Smooth muscle cell (in vitro differentiated cells): ENCODE measurements around the gene FH. TPM values are rescaled to one million over a fixed set of nuclear protein-coding genes. Genes with fewer than 3 reads are reported as not detected.

ENCODE experiments used
- DNase-seq: peaks from one replicate; lab custom pipeline; 2025; ENCODE audit not compliant: unreplicated experiment; lab: John Stamatoyannopoulos, UW
- H2AFZ ChIP-seq: fragments of 200-600 bp; sonication (generic); 2 replicates; pipeline ENCODE4 v1.6.0; 2016; ENCODE audit warnings: antibody characterized with exemption, low read depth, mild to moderate bottlenecking
- H3F3A ChIP-seq: fragments of 200-600 bp; sonication (generic); 2 replicates; pipeline ENCODE4 v1.6.0; 2017; ENCODE audit warnings: antibody characterized with exemption, low read depth
- H3K27ac ChIP-seq: fragments of 200-600 bp; sonication (generic); 2 replicates; pipeline ENCODE4 v1.5.1; 2016; ENCODE audit warnings: low read depth, mild to moderate bottlenecking
- H3K27me3 ChIP-seq: fragments of 200-600 bp; sonication (generic); 2 replicates; pipeline ENCODE4 v1.6.1; 2016; ENCODE audit warnings: low read depth, mild to moderate bottlenecking
- H3K36me3 ChIP-seq: fragments of 200-600 bp; sonication (generic); 2 replicates; pipeline ENCODE4 v1.5.1; 2016; ENCODE audit warnings: low read depth
- H3K4me1 ChIP-seq: fragments of 200-600 bp; sonication (generic); 2 replicates; pipeline ENCODE4 v1.5.1; 2016; ENCODE audit warnings: low read depth
- H3K4me2 ChIP-seq: fragments of 200-600 bp; sonication (generic); 2 replicates; pipeline ENCODE4 v1.6.0; 2016; ENCODE audit warnings: mild to moderate bottlenecking
- H3K4me3 ChIP-seq: fragments of 200-600 bp; sonication (generic); 2 replicates; pipeline ENCODE4 v1.5.1; 2016; ENCODE audit warnings: mild to moderate bottlenecking
- H3K79me2 ChIP-seq: fragments of 200-600 bp; sonication (generic); 2 replicates; pipeline ENCODE4 v1.6.0; 2016; ENCODE audit warnings: low read depth, mild to moderate bottlenecking
- H3K9ac ChIP-seq: fragments of 200-600 bp; sonication (generic); 2 replicates; pipeline ENCODE4 v1.6.0; 2016; ENCODE audit warnings: low read depth
- H3K9me3 ChIP-seq: fragments of 200-600 bp; sonication (generic); replicated peaks from 2 replicates; pipeline ENCODE4 v1.5.1; 2016; ENCODE audit warnings: low read depth
- H4K20me1 ChIP-seq: fragments of 200-600 bp; sonication (generic); 2 replicates; pipeline ENCODE4 v1.6.0; 2016; ENCODE audit warnings: low read depth
- CTCF ChIP-seq: fragments of 200-600 bp; sonication (generic); IDR thresholded peaks from 2 replicates; pipeline ENCODE4 v1.5.1; 2017; ENCODE audit warnings: borderline replicate concordance, mild to moderate bottlenecking, antibody characterized with exemption; ENCODE audit not compliant: insufficient read depth, poor library complexity, severe bottlenecking
- WGBS: methylation state at CpG from one replicate; pipeline ENCODE4 v1.1.7; 2016; ENCODE audit warnings: low lambda C conversion rate; 5-methylcytosine and 5-hydroxymethylcytosine counted together
- polyA plus RNA-seq: library from polyadenylated mRNA; unstranded; fragments of >200 nt; fragmentation: Nextera tagmentation; extraction: Ambion mirVana; gene quantifications from 2 replicates; pipeline ENCODE4 v1.2.1, GENCODE V29; 2016
- total RNA-seq: library from RNA; depleted of rRNA; stranded (reverse); fragments of >200 nt; gene quantifications from 2 replicates; pipeline ENCODE4 v1.2.3, GENCODE V29; 2014

Gene FH
- total and polyA plus RNA-seq, 2 experiments from 2014 or later: 53.1 to 57.7 TPM

- Histone ChIP-seq H3K4me1 (no peaks in the 10 kb centered on the region), H2AFZ (no peak overlapping the region), H3K9ac (no peak overlapping the region), H3K4me3 (no peak overlapping the region), H3F3A (no peaks in the 10 kb centered on the region), H3K79me2 (no peaks in the 10 kb centered on the region), H3K27ac (no peak overlapping the region), H3K27me3 (no peaks in the 10 kb centered on the region), H3K9me3 (no peaks in the 10 kb centered on the region), H4K20me1 (no peaks in the 10 kb centered on the region), H3K36me3 (no peaks in the 10 kb centered on the region), H3K4me2 (no peak overlapping the region)
- no peak for DNase-seq
- WGBS: 90% methylated on average over 1 of the region's 1 CpG
- TF ChIP-seq CTCF: no peak
Observed at GRCh38 chr1:241456743-241457142, 62.8 kb downstream of the FH start.

- Histone ChIP-seq H3K36me3 (no peaks in the 10 kb centered on the region), H3K27me3 (no peaks in the 10 kb centered on the region), H3K4me1 (no peaks in the 10 kb centered on the region)
Observed at GRCh38 chr1:241453732-241454131, 65.8 kb downstream of the FH start.

GRCh38 chr1:241451956-241452355, 67.6 kb downstream of the FH start:
- H2AFZ ChIP-seq: no peak overlapping the region
- no peaks in the 10 kb centered on the region for H3K79me2 ChIP-seq
- no peak overlapping the region for H3K4me2 ChIP-seq
- H3K4me1 ChIP-seq: no peaks in the 10 kb centered on the region
- no peak overlapping the region for H3K4me3 ChIP-seq
- no peaks in the 10 kb centered on the region for H3K9me3 ChIP-seq
- H3K27ac ChIP-seq: no peak overlapping the region
- no peaks in the 10 kb centered on the region for H3F3A ChIP-seq
- no peaks in the 10 kb centered on the region for H4K20me1 ChIP-seq
- TF ChIP-seq CTCF: no peak
- H3K27me3 ChIP-seq: no peaks in the 10 kb centered on the region
- no peak for DNase-seq
- 88% methylated on average over 4 of the region's 4 CpGs for WGBS
- no peak overlapping the region for H3K9ac ChIP-seq
- H3K36me3 ChIP-seq: no peaks in the 10 kb centered on the region

More at GRCh38 chr1:241453732-241454131, 65.8 kb downstream of the FH start:
- Histone ChIP-seq H2AFZ (no peak overlapping the region), H3K79me2 (no peaks in the 10 kb centered on the region), H3K27ac (no peak overlapping the region), H4K20me1 (no peaks in the 10 kb centered on the region), H3K4me2 (no peak overlapping the region), H3K4me3 (no peak overlapping the region), H3K9ac (no peak overlapping the region), H3K9me3 (no peaks in the 10 kb centered on the region), H3F3A (no peaks in the 10 kb centered on the region)
- WGBS: 90% methylated on average over 1 of the region's 1 CpG
- no peak for TF ChIP-seq CTCF
- DNase-seq: no peak

Other genes with a start within 250 kb of the FH start
- not detected in 2 replicates for gene RGS7, start 162.6 kb downstream of the FH start, total RNA-seq
- 0.16 TPM in 1 of 2 replicates, not detected in the other for gene RGS7, start 162.6 kb downstream of the FH start, polyA plus RNA-seq
- 0.09 TPM in 1 of 2 replicates, not detected in the other for gene KMO, start 12.6 kb upstream of the FH start, total RNA-seq
- gene KMO, start 12.6 kb upstream of the FH start, polyA plus RNA-seq: 0.09 TPM in 2 replicates
- gene CHML, start 120.6 kb upstream of the FH start, total RNA-seq: 11.3 and 11.5 TPM in 2 replicates
- gene CHML, start 120.6 kb upstream of the FH start, polyA plus RNA-seq: 2.3 and 3.9 TPM in 2 replicates
- 28.6 and 33.0 TPM in 2 replicates for gene OPN3, start 120.6 kb upstream of the FH start, total RNA-seq
- gene OPN3, start 120.6 kb upstream of the FH start, polyA plus RNA-seq: 24.8 and 29.9 TPM in 2 replicates
- not detected in 2 replicates for gene WDR64, start 132.5 kb upstream of the FH start, total RNA-seq
- 0.44 TPM in 1 of 2 replicates, not detected in the other for gene WDR64, start 132.5 kb upstream of the FH start, polyA plus RNA-seq